ENCODE measurements around the gene LSM3. TPM values are rescaled to one million over a fixed set of nuclear protein-coding genes. Genes with fewer than 3 reads are reported as not detected.

LSM3 gene
- total and polyA plus RNA-seq, 9 of the 15 experiments (the other 6 are each of a cell fraction or from before 2014, with no cell fraction given) = 33.8 to 203 (median 61.2) TPM

GRCh38 chr3:14178247-14179113 lies at the start of gene LSM3, which contains the start of gene XPC (continued):
- TF ChIP-seq ZBTB40 (IDR thresholded peaks at IDR 0.05) (peak; percentile 94), ZBTB40 (CRISPR knock-in tag; IDR thresholded peaks at IDR 0.05) (no peak), PREB (CRISPR knock-in tag; IDR thresholded peaks at IDR 0.05) (peak; percentile 83; the same call in 1 of the 2 replicates), ZNF586 (CRISPR knock-in tag; conservative IDR thresholded peaks at IDR 0.05) (no peak), KDM2B (CRISPR knock-in tag; IDR thresholded peaks at IDR 0.05) (peak; percentile 78), JUND (IDR thresholded peaks at IDR 0.05; ENCODE audit: borderline replicate concordance, low read depth, low read length) (peak; percentile 55), JUND (tag; IDR thresholded peaks at IDR 0.05; ENCODE audit: borderline replicate concordance, low read depth, low read length) (peak; percentile 70; the same call in 1 of the 3 replicates), L3MBTL2 (IDR thresholded peaks at IDR 0.05) (peak; percentile 88), ZNF140 (CRISPR knock-in tag; IDR thresholded peaks at IDR 0.05) (no peak), EP400 (IDR thresholded peaks at IDR 0.05) (peak; percentile 91), NR2C1 (IDR thresholded peaks at IDR 0.05) (peak; percentile 14; the same call in 1 of the 2 replicates), NR2C1 (tag; IDR thresholded peaks at IDR 0.05) (no peak), POLR2AphosphoS2 (IDR thresholded peaks at IDR 0.05; ENCODE audit: low read length) (peak; percentile 66; the same call in 1 of the 2 replicates), MTA3 (IDR thresholded peaks at IDR 0.05; ENCODE audit: borderline replicate concordance) (peak; percentile 94), ZNF57 (CRISPR knock-in tag; IDR thresholded peaks at IDR 0.05) (no peak)

Data from K562 (cell line).